ENCODE results near the gene GTF2A2. TPM values are rescaled to one million over a fixed set of nuclear protein-coding genes. Genes with fewer than 3 reads are reported as not detected.

Gene GTF2A2
- polyA plus RNA-seq, 1 donor (not counting 4 experiments of a cell fraction or from before 2014, with no cell fraction given), result 77.8 TPM

- TF ChIP-seq, protein P1, sequence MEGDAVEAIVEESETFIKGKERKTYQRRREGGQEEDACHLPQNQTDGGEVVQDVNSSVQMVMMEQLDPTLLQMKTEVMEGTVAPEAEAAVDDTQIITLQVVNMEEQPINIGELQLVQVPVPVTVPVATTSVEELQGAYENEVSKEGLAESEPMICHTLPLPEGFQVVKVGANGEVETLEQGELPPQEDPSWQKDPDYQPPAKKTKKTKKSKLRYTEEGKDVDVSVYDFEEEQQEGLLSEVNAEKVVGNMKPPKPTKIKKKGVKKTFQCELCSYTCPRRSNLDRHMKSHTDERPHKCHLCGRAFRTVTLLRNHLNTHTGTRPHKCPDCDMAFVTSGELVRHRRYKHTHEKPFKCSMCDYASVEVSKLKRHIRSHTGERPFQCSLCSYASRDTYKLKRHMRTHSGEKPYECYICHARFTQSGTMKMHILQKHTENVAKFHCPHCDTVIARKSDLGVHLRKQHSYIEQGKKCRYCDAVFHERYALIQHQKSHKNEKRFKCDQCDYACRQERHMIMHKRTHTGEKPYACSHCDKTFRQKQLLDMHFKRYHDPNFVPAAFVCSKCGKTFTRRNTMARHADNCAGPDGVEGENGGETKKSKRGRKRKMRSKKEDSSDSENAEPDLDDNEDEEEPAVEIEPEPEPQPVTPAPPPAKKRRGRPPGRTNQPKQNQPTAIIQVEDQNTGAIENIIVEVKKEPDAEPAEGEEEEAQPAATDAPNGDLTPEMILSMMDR (optimal IDR thresholded peaks at IDR 0.05 in 1 of 3, IDR thresholded peaks at IDR 0.05 in 1 of 3, conservative IDR thresholded peaks at IDR 0.05 in 1 of 3; ENCODE audit: extremely low read depth in 1 of 3, insufficient read depth in 2 of 3, low read length in 3 of 3), result no peak
- TF ChIP-seq EZH2 (IDR thresholded peaks at IDR 0.05; ENCODE audit: low read length), result no peak
- H3K27me3 ChIP-seq (ENCODE audit: control insufficient read depth, extremely low read depth, insufficient read depth, low read length), result no peaks in the 10 kb centered on the region
- H3K27ac ChIP-seq (ENCODE audit: control insufficient read depth, insufficient read depth, low read length), result no peak overlapping the region
- dilution Hi-C loops (cut with MboI; ENCODE audit: extremely low pct_ligation_motif_present, low sequenced_read_pairs), result no loop called here
- peaks cover 1 to 16% of the 10 kb centered on the region in 2 experiments for H3K36me3 ChIP-seq (ENCODE audit: control insufficient read depth in 2 of 2, extremely low read depth in 1 of 2, insufficient read depth in 2 of 2, low read length in 2 of 2)
- DNase-seq (ENCODE audit: low read depth, low spot score) (no peak), FAIRE-seq (no peak)
- no peak overlapping the region for H2AFZ ChIP-seq (ENCODE audit: control insufficient read depth, low read length)
- no peak overlapping the region for H3K9ac ChIP-seq (ENCODE audit: control insufficient read depth, extremely low read depth, insufficient read depth, low read length)
- H3K79me2 ChIP-seq (ENCODE audit: control insufficient read depth, insufficient read depth, low read length), result no peaks in the 10 kb centered on the region
- H3K4me3 ChIP-seq (ENCODE audit: control insufficient read depth in 2 of 3, extremely low read depth in 1 of 3, insufficient read depth in 2 of 3, low read depth in 1 of 3, low read length in 3 of 3), result no peak overlapping the region
- H4K20me1 ChIP-seq (ENCODE audit: control insufficient read depth, extremely low read depth, insufficient read depth, low read length), result no peaks in the 10 kb centered on the region
- H3K4me1 ChIP-seq (ENCODE audit: control insufficient read depth, extremely low read depth, insufficient read depth, low read length), result no peaks in the 10 kb centered on the region
- H3K9me1 ChIP-seq (ENCODE audit: control insufficient read depth, extremely low read depth, insufficient read depth, low read length), result no peaks in the 10 kb centered on the region
- H3K9me3 ChIP-seq (ENCODE audit: control insufficient read depth, low read depth, low read length), result no peaks in the 10 kb centered on the region
- H3K4me2 ChIP-seq (ENCODE audit: control insufficient read depth, extremely low read depth, insufficient read depth, low read depth, low read length), result no peak overlapping the region
These were observed 21.1 kb downstream of the GTF2A2 start for GRCh38 chr15:59636184-59636583.

DNA sequence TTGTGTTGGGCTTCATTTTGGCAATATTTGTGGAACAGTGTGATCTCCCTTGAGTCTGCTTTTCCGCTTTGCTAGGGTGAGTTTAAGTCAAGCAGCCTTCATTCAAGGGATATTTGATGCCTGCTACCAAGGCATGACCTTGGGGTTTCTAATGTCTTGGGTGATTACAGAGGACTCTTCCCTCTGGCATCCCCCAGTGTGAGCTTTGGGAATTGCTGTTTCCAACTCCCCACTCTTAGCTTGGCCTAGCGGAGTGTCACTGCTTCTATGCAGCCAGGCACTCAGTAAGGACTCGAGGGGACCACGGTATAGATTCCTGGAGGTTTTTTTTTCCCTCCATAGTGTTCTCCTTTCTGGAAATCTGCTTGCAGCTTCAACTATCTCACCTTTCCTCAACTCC is 24.6 kb downstream of the GTF2A2 start:
- no peak overlapping the region for H3K9ac ChIP-seq (ENCODE audit: control insufficient read depth, extremely low read depth, insufficient read depth, low read length)
- no peaks in the 10 kb centered on the region for H3K27me3 ChIP-seq (ENCODE audit: control insufficient read depth, extremely low read depth, insufficient read depth, low read length)
- FAIRE-seq (no peak), DNase-seq (ENCODE audit: low read depth, low spot score) (no peak)
- no peak overlapping the region for H3K4me3 ChIP-seq (ENCODE audit: control insufficient read depth in 2 of 3, extremely low read depth in 1 of 3, insufficient read depth in 2 of 3, low read depth in 1 of 3, low read length in 3 of 3)
- no peaks in the 10 kb centered on the region for H3K9me3 ChIP-seq (ENCODE audit: control insufficient read depth, low read depth, low read length)
- no peaks in the 10 kb centered on the region for H3K79me2 ChIP-seq (ENCODE audit: control insufficient read depth, insufficient read depth, low read length)
- peaks cover 0 to 3% of the 10 kb centered on the region in 2 experiments for H3K36me3 ChIP-seq (ENCODE audit: control insufficient read depth in 2 of 2, extremely low read depth in 1 of 2, insufficient read depth in 2 of 2, low read length in 2 of 2)
- TF ChIP-seq, protein P1 (optimal IDR thresholded peaks at IDR 0.05 in 1 of 3, IDR thresholded peaks at IDR 0.05 in 1 of 3, conservative IDR thresholded peaks at IDR 0.05 in 1 of 3; ENCODE audit: extremely low read depth in 1 of 3, insufficient read depth in 2 of 3, low read length in 3 of 3), result peak; percentile 51 to 67 (median 60)
- TF ChIP-seq EZH2 (IDR thresholded peaks at IDR 0.05; ENCODE audit: low read length), result no peak
- no peaks in the 10 kb centered on the region for H3K9me1 ChIP-seq (ENCODE audit: control insufficient read depth, extremely low read depth, insufficient read depth, low read length)
- H3K4me1 ChIP-seq (ENCODE audit: control insufficient read depth, extremely low read depth, insufficient read depth, low read length), result no peaks in the 10 kb centered on the region
- no peak overlapping the region for H3K4me2 ChIP-seq (ENCODE audit: control insufficient read depth, extremely low read depth, insufficient read depth, low read depth, low read length)
- no peak overlapping the region for H2AFZ ChIP-seq (ENCODE audit: control insufficient read depth, low read length)
- dilution Hi-C loops (cut with MboI; ENCODE audit: extremely low pct_ligation_motif_present, low sequenced_read_pairs), result no loop called here
- no peak overlapping the region for H3K27ac ChIP-seq (ENCODE audit: control insufficient read depth, insufficient read depth, low read length)
- no peaks in the 10 kb centered on the region for H4K20me1 ChIP-seq (ENCODE audit: control insufficient read depth, extremely low read depth, insufficient read depth, low read length)

Data from keratinocyte (primary cell).